Measurements from ENCODE around the gene C12orf57.

C12orf57 gene

GRCh38 chr12:6928703-6929407 is 15.0 kb upstream of the C12orf57 start:
- DNase-seq, result no peak
- Histone ChIP-seq H3K27me3 (replicated peaks; ENCODE audit: control insufficient read depth, insufficient read depth, low read length, poor library complexity, severe bottlenecking) (no peaks in the 10 kb centered on the region), H3K36me3 (ENCODE audit: control insufficient read depth, insufficient read depth, low read length) (no peaks in the 10 kb centered on the region), H3K4me3 (ENCODE audit: insufficient read depth, low read depth, low read length, poor library complexity, severe bottlenecking) (peak overlapping the region; percentile 68), H3K4me1 (ENCODE audit: control insufficient read depth, insufficient read depth, low read length, poor library complexity, severe bottlenecking) (peaks cover 23% of the 10 kb centered on the region), H3K9me3 (ENCODE audit: control insufficient read depth, low read length) (no peaks in the 10 kb centered on the region), H3K27ac (ENCODE audit: insufficient read depth, low read length, poor library complexity, severe bottlenecking) (peak overlapping the region; percentile 76)

GRCh38 chr12:6929466-6930452 is 14.1 kb upstream of the C12orf57 start:
- DNase-seq, result no peak
- H3K27me3 ChIP-seq (replicated peaks; ENCODE audit: control insufficient read depth, insufficient read depth, low read length, poor library complexity, severe bottlenecking), result no peaks in the 10 kb centered on the region
- peaks cover 20% of the 10 kb centered on the region for H3K4me1 ChIP-seq (ENCODE audit: control insufficient read depth, insufficient read depth, low read length, poor library complexity, severe bottlenecking)
- no peak overlapping the region for H3K4me3 ChIP-seq (ENCODE audit: insufficient read depth, low read depth, low read length, poor library complexity, severe bottlenecking)
- peak overlapping the region; percentile 76 for H3K27ac ChIP-seq (ENCODE audit: insufficient read depth, low read length, poor library complexity, severe bottlenecking)
- no peaks in the 10 kb centered on the region for H3K36me3 ChIP-seq (ENCODE audit: control insufficient read depth, insufficient read depth, low read length)
- H3K9me3 ChIP-seq (ENCODE audit: control insufficient read depth, low read length), result no peaks in the 10 kb centered on the region

GRCh38 chr12:6932766-6933165 is 11.1 kb upstream of the C12orf57 start:
- Histone ChIP-seq H3K36me3 (ENCODE audit: control insufficient read depth, insufficient read depth, low read length) (peaks cover 9% of the 10 kb centered on the region), H3K9me3 (ENCODE audit: control insufficient read depth, low read length) (no peaks in the 10 kb centered on the region), H3K4me3 (ENCODE audit: insufficient read depth, low read depth, low read length, poor library complexity, severe bottlenecking) (no peak overlapping the region), H3K27ac (ENCODE audit: insufficient read depth, low read length, poor library complexity, severe bottlenecking) (no peak overlapping the region), H3K27me3 (replicated peaks; ENCODE audit: control insufficient read depth, insufficient read depth, low read length, poor library complexity, severe bottlenecking) (no peaks in the 10 kb centered on the region), H3K4me1 (ENCODE audit: control insufficient read depth, insufficient read depth, low read length, poor library complexity, severe bottlenecking) (peaks cover 32% of the 10 kb centered on the region)
- no peak for DNase-seq

GRCh38 chr12:6934110-6934509 is 9.7 kb upstream of the C12orf57 start:
- no peak for DNase-seq
- Histone ChIP-seq H3K4me3 (ENCODE audit: insufficient read depth, low read depth, low read length, poor library complexity, severe bottlenecking) (no peak overlapping the region), H3K36me3 (ENCODE audit: control insufficient read depth, insufficient read depth, low read length) (peaks cover 9% of the 10 kb centered on the region), H3K27ac (ENCODE audit: insufficient read depth, low read length, poor library complexity, severe bottlenecking) (no peak overlapping the region), H3K27me3 (replicated peaks; ENCODE audit: control insufficient read depth, insufficient read depth, low read length, poor library complexity, severe bottlenecking) (no peaks in the 10 kb centered on the region), H3K9me3 (ENCODE audit: control insufficient read depth, low read length) (no peaks in the 10 kb centered on the region), H3K4me1 (ENCODE audit: control insufficient read depth, insufficient read depth, low read length, poor library complexity, severe bottlenecking) (peaks cover 30% of the 10 kb centered on the region)

- Histone ChIP-seq H3K9me3 (ENCODE audit: control insufficient read depth, low read length) (no peaks in the 10 kb centered on the region), H3K4me1 (ENCODE audit: control insufficient read depth, insufficient read depth, low read length, poor library complexity, severe bottlenecking) (peaks cover 23% of the 10 kb centered on the region), H3K36me3 (ENCODE audit: control insufficient read depth, insufficient read depth, low read length) (peaks cover 9% of the 10 kb centered on the region), H3K27me3 (replicated peaks; ENCODE audit: control insufficient read depth, insufficient read depth, low read length, poor library complexity, severe bottlenecking) (no peaks in the 10 kb centered on the region), H3K4me3 (ENCODE audit: insufficient read depth, low read depth, low read length, poor library complexity, severe bottlenecking) (no peak overlapping the region), H3K27ac (ENCODE audit: insufficient read depth, low read length, poor library complexity, severe bottlenecking) (peak overlapping the region; percentile 84)
- no peak for DNase-seq
These were observed 8.2 kb upstream of the C12orf57 start for GRCh38 chr12:6935371-6936193.

- H3K27me3 ChIP-seq (replicated peaks; ENCODE audit: control insufficient read depth, insufficient read depth, low read length, poor library complexity, severe bottlenecking), result no peaks in the 10 kb centered on the region
- H3K36me3 ChIP-seq (ENCODE audit: control insufficient read depth, insufficient read depth, low read length), result peaks cover 9% of the 10 kb centered on the region
- peak overlapping the region; percentile 84 for H3K27ac ChIP-seq (ENCODE audit: insufficient read depth, low read length, poor library complexity, severe bottlenecking)
- DNase-seq, result no peak
- H3K4me1 ChIP-seq (ENCODE audit: control insufficient read depth, insufficient read depth, low read length, poor library complexity, severe bottlenecking), result peaks cover 23% of the 10 kb centered on the region
- no peak overlapping the region for H3K4me3 ChIP-seq (ENCODE audit: insufficient read depth, low read depth, low read length, poor library complexity, severe bottlenecking)
- no peaks in the 10 kb centered on the region for H3K9me3 ChIP-seq (ENCODE audit: control insufficient read depth, low read length)
These were observed 7.6 kb upstream of the C12orf57 start for GRCh38 chr12:6936194-6936635.

GRCh38 chr12:6936636-6937480 is 7.0 kb upstream of the C12orf57 start:
- DNase-seq, result no peak
- H3K27ac ChIP-seq (ENCODE audit: insufficient read depth, low read length, poor library complexity, severe bottlenecking), result peak overlapping the region; percentile 84
- H3K36me3 ChIP-seq (ENCODE audit: control insufficient read depth, insufficient read depth, low read length), result peaks cover 9% of the 10 kb centered on the region

GRCh38 chr12:6937481-6938352 is 6.1 kb upstream of the C12orf57 start:
- H3K9me3 ChIP-seq (ENCODE audit: control insufficient read depth, low read length), result no peaks in the 10 kb centered on the region
- H3K4me1 ChIP-seq (ENCODE audit: control insufficient read depth, insufficient read depth, low read length, poor library complexity, severe bottlenecking), result peaks cover 23% of the 10 kb centered on the region
- H3K27me3 ChIP-seq (replicated peaks; ENCODE audit: control insufficient read depth, insufficient read depth, low read length, poor library complexity, severe bottlenecking), result no peaks in the 10 kb centered on the region
- H3K36me3 ChIP-seq (ENCODE audit: control insufficient read depth, insufficient read depth, low read length), result peaks cover 9% of the 10 kb centered on the region
- DNase-seq, result peak; percentile 86 to 91 (median 91)
- H3K4me3 ChIP-seq (ENCODE audit: insufficient read depth, low read depth, low read length, poor library complexity, severe bottlenecking), result peak overlapping the region; percentile 56
- H3K27ac ChIP-seq (ENCODE audit: insufficient read depth, low read length, poor library complexity, severe bottlenecking), result peak overlapping the region; percentile 84

More at GRCh38 chr12:6936636-6937480, 7.0 kb upstream of the C12orf57 start:
- H3K4me1 ChIP-seq (ENCODE audit: control insufficient read depth, insufficient read depth, low read length, poor library complexity, severe bottlenecking), result peaks cover 23% of the 10 kb centered on the region
- no peaks in the 10 kb centered on the region for H3K9me3 ChIP-seq (ENCODE audit: control insufficient read depth, low read length)
- H3K4me3 ChIP-seq (ENCODE audit: insufficient read depth, low read depth, low read length, poor library complexity, severe bottlenecking), result peak overlapping the region; percentile 56
- no peaks in the 10 kb centered on the region for H3K27me3 ChIP-seq (replicated peaks; ENCODE audit: control insufficient read depth, insufficient read depth, low read length, poor library complexity, severe bottlenecking)

All from effector memory CD4-positive, alpha-beta T cell (primary cell).